GM12878 (cell line): ENCODE measurements around the gene BIRC6. TPM values are rescaled to one million over a fixed set of nuclear protein-coding genes. Genes with fewer than 3 reads are reported as not detected.

ENCODE experiments used
- ATAC-seq: fragments of 200-7000 bp; cut with Tn5 transposase; 3 replicates; pipeline ENCODE4 v1.9.1; 2020; ENCODE audit warnings: mild to moderate bottlenecking, moderate library complexity
- BruUV-seq: library from RNA; stranded (reverse); fragments of 400-500 nt; replicated peaks from 2 replicates; lab custom pipeline; 2021; lab: Mats Ljungman, UMichigan
- CTCF ChIA-PET: fragments of 300-600 bp; sonication (Branson Sonifier 250); formaldehyde crosslinking; extraction: SDS; loops from one replicate; lab custom pipeline; 2021; ENCODE audit warnings: inconsistent platforms; lab: Yijun Ruan, JAX
- POLR2A ChIA-PET: fragments of 350-600 bp; formaldehyde crosslinking; extraction: SDS; loops from one replicate; lab custom pipeline; 2021; ENCODE audit warnings: inconsistent platforms; lab: Charles Lee
- RAD21 ChIA-PET: fragments of 300-600 bp; sonication (Branson Sonifier 250); formaldehyde crosslinking; loops from one replicate; lab custom pipeline; 2023; ENCODE audit warnings: antibody characterized with exemption; ENCODE audit not compliant: unreplicated experiment; lab: Charles Lee
- SMC1A ChIA-PET: fragments of 300-600 bp; sonication (Branson Sonifier 250); formaldehyde crosslinking; loops from one replicate; lab custom pipeline; 2023; ENCODE audit not compliant: unreplicated experiment, uncharacterized antibody; lab: Charles Lee
- DNase-seq: peaks from one replicate; pipeline ENCODE4 v3.0.0-alpha.2; 2011; ENCODE audit warnings: low read depth, low spot score
- FAIRE-seq: peaks from 3 replicates; lab custom pipeline; 2011; peaks lifted over from hg19 to GRCh38; lab: Jason Lieb, UNC
- H2AFZ ChIP-seq: 2 replicates; pipeline ENCODE4 v1.6.0; 2011; ENCODE audit warnings: low read depth, low read length, control low read depth; ENCODE audit not compliant: control insufficient read depth
- H3K27ac ChIP-seq: 2 replicates; pipeline ENCODE4 v1.5.1; 2011; ENCODE audit warnings: control low read depth; ENCODE audit not compliant: control insufficient read depth, insufficient read depth
- H3K27me3 ChIP-seq, 2 experiments: replicated peaks in 1 of 2; 2 replicates each; pipeline versions ENCODE4 v1.6.0 to v1.6.1; 2011; ENCODE audit warnings: low read length in 1 of 2; ENCODE audit not compliant: control insufficient read depth in 2 of 2, insufficient read depth in 2 of 2
- H3K36me3 ChIP-seq, 2 experiments: 2 replicates each; pipeline ENCODE4 v1.5.1; 2011; ENCODE audit warnings: low read length in 1 of 2; ENCODE audit not compliant: control insufficient read depth in 2 of 2, insufficient read depth in 2 of 2
- H3K4me1 ChIP-seq: 2 replicates; pipeline ENCODE4 v1.6.1; 2011; ENCODE audit warnings: mild to moderate bottlenecking, low read length, moderate library complexity, mixed read lengths; ENCODE audit not compliant: control insufficient read depth, insufficient read depth
- H3K4me2 ChIP-seq: 2 replicates; pipeline ENCODE4 v1.6.0; 2011; ENCODE audit warnings: control low read depth; ENCODE audit not compliant: control insufficient read depth, insufficient read depth
- H3K4me3 ChIP-seq: fragments of 200-600 bp; sonication (generic); 2 replicates; pipeline ENCODE4 v1.5.1; 2016
- H3K79me2 ChIP-seq: 2 replicates; pipeline ENCODE4 v1.6.0; 2011; ENCODE audit warnings: low read length; ENCODE audit not compliant: control insufficient read depth, insufficient read depth
- H3K9ac ChIP-seq: 2 replicates; pipeline ENCODE4 v1.8.0; 2011; ENCODE audit warnings: low read length, control low read depth, mixed read lengths; ENCODE audit not compliant: control insufficient read depth, insufficient read depth
- H3K9me3 ChIP-seq: replicated peaks from 3 replicates; pipeline ENCODE4 v1.5.1; 2011; ENCODE audit warnings: mild to moderate bottlenecking, low read length; ENCODE audit not compliant: control insufficient read depth, insufficient read depth
- H4K20me1 ChIP-seq: 2 replicates; pipeline ENCODE4 v1.6.0; 2011; ENCODE audit not compliant: control insufficient read depth, insufficient read depth
- ATF7 ChIP-seq: fragments of 450-650 bp; IDR thresholded peaks from 2 replicates; pipeline ENCODE4 v1.6.1; 2016; ENCODE audit warnings: low read depth, mild to moderate bottlenecking
- BMI1 ChIP-seq: fragments of 450-650 bp; IDR thresholded peaks from 2 replicates; pipeline ENCODE4 v1.6.1; 2016; ENCODE audit warnings: mild to moderate bottlenecking, moderate library complexity, borderline replicate concordance
- CEBPB ChIP-seq, 2 experiments: fragments of 150-350 bp in 1 of 2; IDR thresholded peaks; 2 replicates each; pipeline ENCODE4 v1.6.1; 2012 to 2014; ENCODE audit warnings: low read depth in 2 of 2, low read length in 2 of 2, borderline replicate concordance in 1 of 2, inconsistent platforms in 1 of 2
- CHD2 ChIP-seq: IDR thresholded peaks from 2 replicates; pipeline ENCODE4 v1.6.1; 2011; ENCODE audit warnings: low read depth, low read length, improper control_type of control experiment, borderline replicate concordance
- DPF2 ChIP-seq: fragments of 450-650 bp; IDR thresholded peaks from 2 replicates; pipeline ENCODE4 v1.6.1; 2017; ENCODE audit warnings: mild to moderate bottlenecking
- HDAC2 ChIP-seq: fragments of 200-600 bp; sonication (generic); IDR thresholded peaks from 2 replicates; pipeline ENCODE4 v1.6.1; 2017
- RBBP5 ChIP-seq: fragments of 200-600 bp; sonication (generic); conservative IDR thresholded peaks from 2 replicates; pipeline ENCODE4 v1.6.1; 2016
- TBL1XR1 ChIP-seq: IDR thresholded peaks from 2 replicates; pipeline ENCODE4 v1.6.1; 2012; ENCODE audit warnings: low read depth, low read length, improper control_type of control experiment
- WGBS: methylation state at CpG from one replicate; pipeline ENCODE4 v1.1.6; 2016; ENCODE audit warnings: low lambda C conversion rate; ENCODE audit not compliant: insufficient replicate concordance, insufficient coverage; ENCODE audit errors: missing lambda C conversion rate; 5-methylcytosine and 5-hydroxymethylcytosine counted together
- in situ Hi-C: fragments of 300-500 bp; cut with MboI; formaldehyde crosslinking; loops from 9 replicates; pipeline ENCODE4 v1.14.3; 2018; ENCODE audit warnings: mixed read lengths
- intact Hi-C: fragments of 100-400 bp; cut with micrococcal nuclease; formaldehyde crosslinking; loops from one replicate; pipeline ENCODE4 v1.14.2; 2022; ENCODE audit not compliant: unreplicated experiment
- polyA plus RNA-seq, 11 experiments: library from polyadenylated mRNA; depleted of rRNA in 4 of 11; unstranded in 6 of 11; stranded (reverse) in 5 of 11; fragments of >200 nt; fragmentation: Nextera tagmentation in 4 of 11; fragmentation: Illumina TruSeq in 1 of 11; extraction: Ambion mirVana in 4 of 11; extraction: Trizol in 1 of 11; gene quantifications; 1 replicate in 1 of 11; 2 replicates in 10 of 11; pipeline versions ENCODE4 v1.2.1 to v1.2.3, GENCODE V29; 2011 to 2016; ENCODE audit warnings: inconsistent platforms in 2 of 11, missing spikeins in 2 of 11, low read depth in 1 of 11
- total RNA-seq, 4 experiments: library from RNA; depleted of rRNA in 3 of 4; stranded (reverse); fragments of >200 nt in 3 of 4; fragmentation: Illumina TruSeq in 1 of 4; extraction: Trizol in 1 of 4; gene quantifications; 2 replicates each; pipeline versions ENCODE4 v1.2.1 to v1.2.3, GENCODE V29; 2013 to 2021
- TF ChIP-seq, protein P1 (sequence below), 3 experiments: IDR thresholded peaks in 2 of 3; conservative IDR thresholded peaks in 1 of 3; 2 replicates each; pipeline ENCODE4 v1.5.1; 2011; ENCODE audit warnings: low read depth in 3 of 3, low read length in 3 of 3, mild to moderate bottlenecking in 3 of 3, control low read depth in 2 of 3, moderate library complexity in 2 of 3, inconsistent platforms in 1 of 3, mixed read lengths in 1 of 3; ENCODE audit not compliant: control insufficient read depth in 2 of 3, insufficient read depth in 1 of 3; ENCODE audit errors: extremely low read depth in 1 of 3
- TF ChIP-seq, protein P2 (sequence below): fragments of 150-350 bp; IDR thresholded peaks from 2 replicates; pipeline ENCODE4 v1.6.1; 2016; ENCODE audit warnings: low read depth, low read length
- TF ChIP-seq, protein P3 (sequence below): fragments of 450-650 bp; IDR thresholded peaks from 2 replicates; pipeline ENCODE4 v1.6.1; 2018; ENCODE audit warnings: borderline replicate concordance, mild to moderate bottlenecking; ENCODE audit not compliant: partially characterized antibody

BIRC6 gene
- total and polyA plus RNA-seq, 10 of the 15 experiments (the other 5 are each of a cell fraction or from before 2014, with no cell fraction given): 18.8 to 118 (median 55.0) TPM

DNA sequence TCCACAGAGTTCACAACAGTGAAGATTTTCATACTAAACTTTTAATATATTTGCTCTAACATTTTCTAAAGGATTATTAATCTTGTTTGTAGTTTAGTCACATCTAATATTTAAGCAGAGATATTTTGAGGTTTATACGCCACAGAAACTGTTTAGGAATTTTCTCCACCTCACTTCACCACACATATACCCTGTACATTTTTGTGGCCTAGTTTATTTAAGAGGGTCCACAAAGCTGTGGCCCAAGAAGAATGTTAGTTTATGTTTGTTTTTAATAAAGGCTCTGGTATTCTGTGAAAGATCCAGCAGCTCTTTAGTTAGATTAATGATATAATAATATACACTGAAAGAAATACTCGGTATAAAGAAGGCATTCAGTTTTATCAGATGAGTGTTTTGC is 138.3 kb downstream of the BIRC6 start:
- H3K36me3 ChIP-seq: peaks cover 2 to 22% of the 10 kb centered on the region in 2 experiments
- no peak overlapping the region for H3K4me2 ChIP-seq
- no peaks in the 10 kb centered on the region for H3K79me2 ChIP-seq
- CTCF ChIA-PET: no interaction called here
- SMC1A ChIA-PET: no interaction called here
- no peak overlapping the region for H3K9ac ChIP-seq
- ATAC-seq: no peak
- TF ChIP-seq TBL1XR1: no peak
- TF ChIP-seq DPF2: no peak
- TF ChIP-seq, protein P1, sequence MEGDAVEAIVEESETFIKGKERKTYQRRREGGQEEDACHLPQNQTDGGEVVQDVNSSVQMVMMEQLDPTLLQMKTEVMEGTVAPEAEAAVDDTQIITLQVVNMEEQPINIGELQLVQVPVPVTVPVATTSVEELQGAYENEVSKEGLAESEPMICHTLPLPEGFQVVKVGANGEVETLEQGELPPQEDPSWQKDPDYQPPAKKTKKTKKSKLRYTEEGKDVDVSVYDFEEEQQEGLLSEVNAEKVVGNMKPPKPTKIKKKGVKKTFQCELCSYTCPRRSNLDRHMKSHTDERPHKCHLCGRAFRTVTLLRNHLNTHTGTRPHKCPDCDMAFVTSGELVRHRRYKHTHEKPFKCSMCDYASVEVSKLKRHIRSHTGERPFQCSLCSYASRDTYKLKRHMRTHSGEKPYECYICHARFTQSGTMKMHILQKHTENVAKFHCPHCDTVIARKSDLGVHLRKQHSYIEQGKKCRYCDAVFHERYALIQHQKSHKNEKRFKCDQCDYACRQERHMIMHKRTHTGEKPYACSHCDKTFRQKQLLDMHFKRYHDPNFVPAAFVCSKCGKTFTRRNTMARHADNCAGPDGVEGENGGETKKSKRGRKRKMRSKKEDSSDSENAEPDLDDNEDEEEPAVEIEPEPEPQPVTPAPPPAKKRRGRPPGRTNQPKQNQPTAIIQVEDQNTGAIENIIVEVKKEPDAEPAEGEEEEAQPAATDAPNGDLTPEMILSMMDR (IDR thresholded peaks at IDR 0.05 in 2 of 3, conservative IDR thresholded peaks at IDR 0.05 in 1 of 3; ENCODE audit: control insufficient read depth in 2 of 3, extremely low read depth in 1 of 3, insufficient read depth in 1 of 3, low read depth in 3 of 3, low read length in 3 of 3): no peak
- TF ChIP-seq, protein P2, sequence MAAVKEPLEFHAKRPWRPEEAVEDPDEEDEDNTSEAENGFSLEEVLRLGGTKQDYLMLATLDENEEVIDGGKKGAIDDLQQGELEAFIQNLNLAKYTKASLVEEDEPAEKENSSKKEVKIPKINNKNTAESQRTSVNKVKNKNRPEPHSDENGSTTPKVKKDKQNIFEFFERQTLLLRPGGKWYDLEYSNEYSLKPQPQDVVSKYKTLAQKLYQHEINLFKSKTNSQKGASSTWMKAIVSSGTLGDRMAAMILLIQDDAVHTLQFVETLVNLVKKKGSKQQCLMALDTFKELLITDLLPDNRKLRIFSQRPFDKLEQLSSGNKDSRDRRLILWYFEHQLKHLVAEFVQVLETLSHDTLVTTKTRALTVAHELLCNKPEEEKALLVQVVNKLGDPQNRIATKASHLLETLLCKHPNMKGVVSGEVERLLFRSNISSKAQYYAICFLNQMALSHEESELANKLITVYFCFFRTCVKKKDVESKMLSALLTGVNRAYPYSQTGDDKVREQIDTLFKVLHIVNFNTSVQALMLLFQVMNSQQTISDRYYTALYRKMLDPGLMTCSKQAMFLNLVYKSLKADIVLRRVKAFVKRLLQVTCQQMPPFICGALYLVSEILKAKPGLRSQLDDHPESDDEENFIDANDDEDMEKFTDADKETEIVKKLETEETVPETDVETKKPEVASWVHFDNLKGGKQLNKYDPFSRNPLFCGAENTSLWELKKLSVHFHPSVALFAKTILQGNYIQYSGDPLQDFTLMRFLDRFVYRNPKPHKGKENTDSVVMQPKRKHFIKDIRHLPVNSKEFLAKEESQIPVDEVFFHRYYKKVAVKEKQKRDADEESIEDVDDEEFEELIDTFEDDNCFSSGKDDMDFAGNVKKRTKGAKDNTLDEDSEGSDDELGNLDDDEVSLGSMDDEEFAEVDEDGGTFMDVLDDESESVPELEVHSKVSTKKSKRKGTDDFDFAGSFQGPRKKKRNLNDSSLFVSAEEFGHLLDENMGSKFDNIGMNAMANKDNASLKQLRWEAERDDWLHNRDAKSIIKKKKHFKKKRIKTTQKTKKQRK: no peak
- no peak for TF ChIP-seq CHD2
- TF ChIP-seq ATF7: no peak
- TF ChIP-seq RBBP5: no peak
- TF ChIP-seq, protein P3, sequence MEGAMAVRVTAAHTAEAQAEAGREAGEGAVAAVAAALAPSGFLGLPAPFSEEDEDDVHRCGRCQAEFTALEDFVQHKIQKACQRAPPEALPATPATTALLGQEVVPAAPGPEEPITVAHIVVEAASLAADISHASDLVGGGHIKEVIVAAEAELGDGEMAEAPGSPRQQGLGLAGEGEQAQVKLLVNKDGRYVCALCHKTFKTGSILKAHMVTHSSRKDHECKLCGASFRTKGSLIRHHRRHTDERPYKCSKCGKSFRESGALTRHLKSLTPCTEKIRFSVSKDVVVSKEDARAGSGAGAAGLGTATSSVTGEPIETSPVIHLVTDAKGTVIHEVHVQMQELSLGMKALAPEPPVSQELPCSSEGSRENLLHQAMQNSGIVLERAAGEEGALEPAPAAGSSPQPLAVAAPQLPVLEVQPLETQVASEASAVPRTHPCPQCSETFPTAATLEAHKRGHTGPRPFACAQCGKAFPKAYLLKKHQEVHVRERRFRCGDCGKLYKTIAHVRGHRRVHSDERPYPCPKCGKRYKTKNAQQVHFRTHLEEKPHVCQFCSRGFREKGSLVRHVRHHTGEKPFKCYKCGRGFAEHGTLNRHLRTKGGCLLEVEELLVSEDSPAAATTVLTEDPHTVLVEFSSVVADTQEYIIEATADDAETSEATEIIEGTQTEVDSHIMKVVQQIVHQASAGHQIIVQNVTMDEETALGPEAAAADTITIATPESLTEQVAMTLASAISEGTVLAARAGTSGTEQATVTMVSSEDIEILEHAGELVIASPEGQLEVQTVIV: no peak
- TF ChIP-seq CEBPB (IDR thresholded peaks at IDR 0.05; ENCODE audit: borderline replicate concordance in 1 of 2, low read depth in 2 of 2, low read length in 2 of 2): no peak
- no peak for TF ChIP-seq BMI1
- no peak for TF ChIP-seq HDAC2
- TF ChIP-seq, all 136 proteins: peak for 0
- DNase-seq (no peak), FAIRE-seq (no peak)
- ChIA-PET POLR2A (no interaction called here), RAD21 (no interaction called here)
- H3K27ac ChIP-seq: no peak overlapping the region
- no peaks in the 10 kb centered on the region for H3K9me3 ChIP-seq
- H3K4me1 ChIP-seq: no peaks in the 10 kb centered on the region
- H2AFZ ChIP-seq: no peak overlapping the region
- BruUV-seq: no TSS peak
- H3K27me3 ChIP-seq: no peaks in the 10 kb centered on the region
- intact Hi-C loops (no loop called here), in situ Hi-C loops (no loop called here)
- 98% methylated on average over 2 of the region's 2 CpGs for WGBS
- H3K4me3 ChIP-seq: no peak overlapping the region
- no peaks in the 10 kb centered on the region for H4K20me1 ChIP-seq
